Measurements from ENCODE around the gene PTPRG. TPM values are rescaled to one million over a fixed set of nuclear protein-coding genes. Genes with fewer than 3 reads are reported as not detected.
A peak's percentile ranks its signal among the peaks of the same experiment; 100 is the strongest.

Gene PTPRG
- total RNA-seq, 2 experiments from 2014 or later: 0.03 to 0.05 TPM

GRCh38 chr3:62197350-62198012 lies 636.1 kb downstream of the PTPRG start:
- no peaks in the 10 kb centered on the region for H3K27me3 ChIP-seq (ENCODE audit: control insufficient read depth in 1 of 2, insufficient read depth in 2 of 2, low read length in 2 of 2)
- no peaks in the 10 kb centered on the region for H3K36me3 ChIP-seq (ENCODE audit: insufficient read depth, low read length)
- TF ChIP-seq, protein P1, sequence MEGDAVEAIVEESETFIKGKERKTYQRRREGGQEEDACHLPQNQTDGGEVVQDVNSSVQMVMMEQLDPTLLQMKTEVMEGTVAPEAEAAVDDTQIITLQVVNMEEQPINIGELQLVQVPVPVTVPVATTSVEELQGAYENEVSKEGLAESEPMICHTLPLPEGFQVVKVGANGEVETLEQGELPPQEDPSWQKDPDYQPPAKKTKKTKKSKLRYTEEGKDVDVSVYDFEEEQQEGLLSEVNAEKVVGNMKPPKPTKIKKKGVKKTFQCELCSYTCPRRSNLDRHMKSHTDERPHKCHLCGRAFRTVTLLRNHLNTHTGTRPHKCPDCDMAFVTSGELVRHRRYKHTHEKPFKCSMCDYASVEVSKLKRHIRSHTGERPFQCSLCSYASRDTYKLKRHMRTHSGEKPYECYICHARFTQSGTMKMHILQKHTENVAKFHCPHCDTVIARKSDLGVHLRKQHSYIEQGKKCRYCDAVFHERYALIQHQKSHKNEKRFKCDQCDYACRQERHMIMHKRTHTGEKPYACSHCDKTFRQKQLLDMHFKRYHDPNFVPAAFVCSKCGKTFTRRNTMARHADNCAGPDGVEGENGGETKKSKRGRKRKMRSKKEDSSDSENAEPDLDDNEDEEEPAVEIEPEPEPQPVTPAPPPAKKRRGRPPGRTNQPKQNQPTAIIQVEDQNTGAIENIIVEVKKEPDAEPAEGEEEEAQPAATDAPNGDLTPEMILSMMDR (IDR thresholded peaks at IDR 0.05): no peak
- Mint-ChIP-seq H3K4me1 (ENCODE audit: low read depth) (no peaks in the 10 kb centered on the region), H3K4me3 (no peak overlapping the region), H3K27ac (no peak overlapping the region), H3K9me3 (no peaks in the 10 kb centered on the region), H3K36me3 (ENCODE audit: low read depth) (no peaks in the 10 kb centered on the region), H3K27me3 (peaks cover 4% of the 10 kb centered on the region)
- intact Hi-C loops (cut with DNase I, micrococcal nuclease): no loop called here
- POLR2A ChIA-PET: no interaction called here
- H3K9me3 ChIP-seq (ENCODE audit: control insufficient read depth in 1 of 2, insufficient read depth in 1 of 2, low read length in 2 of 2): no peaks in the 10 kb centered on the region
- CTCF ChIA-PET: no interaction called here
- no peak overlapping the region for H3K4me3 ChIP-seq (ENCODE audit: low read length)
- no peak for ATAC-seq (ENCODE audit: poor library complexity)
- no peak overlapping the region for H3K27ac ChIP-seq (ENCODE audit: low read depth in 1 of 2, low read length in 2 of 2)
- no peaks in the 10 kb centered on the region for H3K4me1 ChIP-seq (ENCODE audit: insufficient read depth, low read length)
- DNase-seq: no peak

GRCh38 chr3:62199126-62199525 lies 637.8 kb downstream of the PTPRG start:
- H3K4me3 ChIP-seq (ENCODE audit: low read length): no peak overlapping the region
- no peaks in the 10 kb centered on the region for H3K4me1 ChIP-seq (ENCODE audit: insufficient read depth, low read length)
- TF ChIP-seq, protein P1 (IDR thresholded peaks at IDR 0.05): no peak
- DNase-seq: no peak
- no peak overlapping the region for H3K4me3 Mint-ChIP-seq
- intact Hi-C loops (cut with DNase I, micrococcal nuclease): no loop called here
- H3K4me1 Mint-ChIP-seq (ENCODE audit: low read depth): no peaks in the 10 kb centered on the region
- no peaks in the 10 kb centered on the region for H3K9me3 ChIP-seq (ENCODE audit: control insufficient read depth in 1 of 2, insufficient read depth in 1 of 2, low read length in 2 of 2)
- no peaks in the 10 kb centered on the region for H3K36me3 Mint-ChIP-seq (ENCODE audit: low read depth)
- no peaks in the 10 kb centered on the region for H3K36me3 ChIP-seq (ENCODE audit: insufficient read depth, low read length)
- no peaks in the 10 kb centered on the region for H3K9me3 Mint-ChIP-seq
- ChIA-PET POLR2A (no interaction called here), CTCF (no interaction called here)
- H3K27me3 Mint-ChIP-seq: peaks cover 4% of the 10 kb centered on the region
- no peak overlapping the region for H3K27ac ChIP-seq (ENCODE audit: low read depth in 1 of 2, low read length in 2 of 2)
- no peak for ATAC-seq (ENCODE audit: poor library complexity)
- no peaks in the 10 kb centered on the region for H3K27me3 ChIP-seq (ENCODE audit: control insufficient read depth in 1 of 2, insufficient read depth in 2 of 2, low read length in 2 of 2)
- no peak overlapping the region for H3K27ac Mint-ChIP-seq

- ChIA-PET POLR2A (no interaction called here), CTCF (interaction anchor here (0.9 to 1.5 kb wide), 2 partner anchors 21 to 1617 kb away, joined by 3 to 4 read pairs; partner anchors contain the start of gene C3orf49)
- ATAC-seq (ENCODE audit: poor library complexity): no peak
- Mint-ChIP-seq H3K27me3 (peaks cover 4% of the 10 kb centered on the region), H3K27ac (no peak overlapping the region), H3K4me1 (ENCODE audit: low read depth) (no peaks in the 10 kb centered on the region), H3K4me3 (no peak overlapping the region), H3K9me3 (no peaks in the 10 kb centered on the region), H3K36me3 (ENCODE audit: low read depth) (no peaks in the 10 kb centered on the region)
- H3K36me3 ChIP-seq (ENCODE audit: insufficient read depth, low read length): no peaks in the 10 kb centered on the region
- intact Hi-C loops (cut with DNase I, micrococcal nuclease): loop anchor here (1.0 to 5.0 kb wide), 2 partner anchors 1616 to 1617 kb away; partner anchors contain the start of gene C3orf49 (in 1 of the 2)
- peak in 2 of 14 experiments; percentile 9 to 22 for DNase-seq
- no peak overlapping the region for H3K27ac ChIP-seq (ENCODE audit: low read depth in 1 of 2, low read length in 2 of 2)
- H3K4me3 ChIP-seq (ENCODE audit: low read length): no peak overlapping the region
- H3K4me1 ChIP-seq (ENCODE audit: insufficient read depth, low read length): no peaks in the 10 kb centered on the region
- TF ChIP-seq, protein P1 (IDR thresholded peaks at IDR 0.05): peak; percentile 45
- no peaks in the 10 kb centered on the region for H3K27me3 ChIP-seq (ENCODE audit: control insufficient read depth in 1 of 2, insufficient read depth in 2 of 2, low read length in 2 of 2)
- no peaks in the 10 kb centered on the region for H3K9me3 ChIP-seq (ENCODE audit: control insufficient read depth in 1 of 2, insufficient read depth in 1 of 2, low read length in 2 of 2)
Measured at GRCh38 chr3:62201438-62202035, 640.2 kb downstream of the PTPRG start.

All from CD4-positive, alpha-beta T cell (primary cell).